ENCODE results near the gene SIRPB1. TPM values are rescaled to one million over a fixed set of nuclear protein-coding genes. Genes with fewer than 3 reads are reported as not detected.
"Not testable (repeated sequence)": the region's sequence is repeated elsewhere in the genome, so short reads cannot be mapped to it uniquely, and the experiment has no call there.

Gene SIRPB1
- total and polyA plus RNA-seq, 10 of the 15 experiments (the other 5 are each of a cell fraction or from before 2014, with no cell fraction given) = 3.4 to 33.8 (median 14.1) TPM

DNA sequence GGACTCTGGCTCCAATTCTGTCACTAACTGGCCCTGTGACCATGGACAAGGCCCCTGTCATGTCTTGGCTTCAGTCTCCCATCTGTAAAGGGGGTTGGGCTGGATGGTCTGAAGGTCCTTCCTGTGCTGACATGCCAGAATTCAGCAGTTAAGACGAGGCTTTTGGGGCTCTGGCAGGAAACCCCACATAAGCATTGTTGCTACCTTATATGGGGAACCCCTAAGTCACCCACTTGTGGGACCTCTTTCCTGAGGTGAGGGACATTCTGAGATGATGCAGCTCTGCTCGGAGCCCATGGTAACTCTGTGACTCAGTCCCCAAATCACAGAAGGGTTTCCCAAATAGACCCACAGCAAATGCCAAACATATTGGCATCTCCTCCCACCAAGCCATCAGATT, 42.5 kb downstream of the SIRPB1 start:
- POLR2A ChIA-PET; H3K4me1 ChIP-seq (ENCODE audit: control insufficient read depth, insufficient read depth, low read length); RAD21 ChIA-PET (ENCODE audit: unreplicated experiment); intact Hi-C loops (cut with micrococcal nuclease; ENCODE audit: unreplicated experiment); H3K4me3 ChIP-seq; ATAC-seq; CTCF ChIA-PET; H3K4me2 ChIP-seq (ENCODE audit: control insufficient read depth, insufficient read depth); H3K79me2 ChIP-seq (ENCODE audit: control insufficient read depth, insufficient read depth, low read length); BruUV-seq (replicated peaks); H2AFZ ChIP-seq (ENCODE audit: control insufficient read depth, low read depth, low read length); H3K9me3 ChIP-seq (replicated peaks; ENCODE audit: control insufficient read depth, insufficient read depth, low read length); H3K36me3 ChIP-seq (ENCODE audit: control insufficient read depth in 2 of 2, insufficient read depth in 2 of 2, low read length in 1 of 2); H3K27ac ChIP-seq (ENCODE audit: control insufficient read depth, insufficient read depth); H3K27me3 ChIP-seq (replicated peaks in 1 of 2; ENCODE audit: control insufficient read depth in 2 of 2, insufficient read depth in 2 of 2, low read length in 1 of 2); H4K20me1 ChIP-seq (ENCODE audit: control insufficient read depth, insufficient read depth); DNase-seq (ENCODE audit: low read depth, low spot score); H3K9ac ChIP-seq (ENCODE audit: control insufficient read depth, insufficient read depth, low read length); FAIRE-seq: not testable (repeated sequence)
- WGBS (ENCODE audit: insufficient coverage, insufficient replicate concordance, low lambda C conversion rate, missing lambda C conversion rate) = 0% methylated on average over 2 of the region's 2 CpGs
- SMC1A ChIA-PET (ENCODE audit: uncharacterized antibody, unreplicated experiment) = interaction anchor here (0.7 kb wide), 1 partner anchor 430 kb away, joined by 3 read pairs; no protein-coding TSS in a partner anchor
- in situ Hi-C loops (cut with MboI) = loop anchor here (5.0 kb wide), 1 partner anchor 40 kb away; no protein-coding TSS in a partner anchor
- peak in 1 of 2 experiments; percentile 74; a peak in 1 of 4 replicates for TF ChIP-seq SRF (IDR thresholded peaks at IDR 0.05; ENCODE audit: low read depth in 2 of 2, low read length in 2 of 2)
- TF ChIP-seq RUNX3 (IDR thresholded peaks at IDR 0.05; ENCODE audit: low read length) = peak; percentile 14; the same call in 1 of the 2 replicates

DNA sequence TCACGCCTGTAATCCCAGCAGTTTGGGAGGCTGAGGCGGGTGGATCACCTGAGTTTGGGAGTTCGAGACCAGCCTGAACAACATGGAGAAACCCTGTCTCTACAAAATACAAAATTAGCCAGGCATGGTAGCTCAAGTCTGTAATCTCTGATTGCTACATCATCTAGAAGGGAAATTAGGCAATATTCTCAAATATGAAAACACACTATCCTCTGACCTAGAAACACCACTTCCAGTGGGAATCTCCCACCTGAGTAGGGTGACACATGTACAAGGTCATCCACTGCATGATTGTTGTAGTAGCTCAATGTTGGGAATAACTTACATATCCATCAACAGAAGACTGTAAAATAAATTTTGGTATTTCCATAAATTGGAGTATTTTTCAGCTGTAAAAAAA, 43.2 kb downstream of the SIRPB1 start:
- 22% methylated on average over 3 of the region's 3 CpGs for WGBS (ENCODE audit: insufficient coverage, insufficient replicate concordance, low lambda C conversion rate, missing lambda C conversion rate)
- no peak for DNase-seq (ENCODE audit: low read depth, low spot score)
- no peak overlapping the region for H3K4me3 ChIP-seq
- ChIA-PET RAD21 (ENCODE audit: unreplicated experiment) (no interaction called here), POLR2A (no interaction called here), CTCF (no interaction called here), SMC1A (ENCODE audit: uncharacterized antibody, unreplicated experiment) (interaction anchor here (0.8 to 0.9 kb wide), 2 partner anchors 40 to 67 kb away, joined by 3 read pairs; no protein-coding TSS in a partner anchor)
- no peaks in the 10 kb centered on the region for H3K4me1 ChIP-seq (ENCODE audit: control insufficient read depth, insufficient read depth, low read length)
- intact Hi-C loops (cut with micrococcal nuclease; ENCODE audit: unreplicated experiment) (no loop called here), in situ Hi-C loops (cut with MboI) (loop anchor here (5.0 kb wide), 1 partner anchor 41 kb away; no protein-coding TSS in a partner anchor)
- no peaks in the 10 kb centered on the region for H3K36me3 ChIP-seq (ENCODE audit: control insufficient read depth in 2 of 2, insufficient read depth in 2 of 2, low read length in 1 of 2)
- H3K27ac ChIP-seq (ENCODE audit: control insufficient read depth, insufficient read depth) = no peak overlapping the region
- H2AFZ ChIP-seq (ENCODE audit: control insufficient read depth, low read depth, low read length) = no peak overlapping the region
- TF ChIP-seq, protein P1, sequence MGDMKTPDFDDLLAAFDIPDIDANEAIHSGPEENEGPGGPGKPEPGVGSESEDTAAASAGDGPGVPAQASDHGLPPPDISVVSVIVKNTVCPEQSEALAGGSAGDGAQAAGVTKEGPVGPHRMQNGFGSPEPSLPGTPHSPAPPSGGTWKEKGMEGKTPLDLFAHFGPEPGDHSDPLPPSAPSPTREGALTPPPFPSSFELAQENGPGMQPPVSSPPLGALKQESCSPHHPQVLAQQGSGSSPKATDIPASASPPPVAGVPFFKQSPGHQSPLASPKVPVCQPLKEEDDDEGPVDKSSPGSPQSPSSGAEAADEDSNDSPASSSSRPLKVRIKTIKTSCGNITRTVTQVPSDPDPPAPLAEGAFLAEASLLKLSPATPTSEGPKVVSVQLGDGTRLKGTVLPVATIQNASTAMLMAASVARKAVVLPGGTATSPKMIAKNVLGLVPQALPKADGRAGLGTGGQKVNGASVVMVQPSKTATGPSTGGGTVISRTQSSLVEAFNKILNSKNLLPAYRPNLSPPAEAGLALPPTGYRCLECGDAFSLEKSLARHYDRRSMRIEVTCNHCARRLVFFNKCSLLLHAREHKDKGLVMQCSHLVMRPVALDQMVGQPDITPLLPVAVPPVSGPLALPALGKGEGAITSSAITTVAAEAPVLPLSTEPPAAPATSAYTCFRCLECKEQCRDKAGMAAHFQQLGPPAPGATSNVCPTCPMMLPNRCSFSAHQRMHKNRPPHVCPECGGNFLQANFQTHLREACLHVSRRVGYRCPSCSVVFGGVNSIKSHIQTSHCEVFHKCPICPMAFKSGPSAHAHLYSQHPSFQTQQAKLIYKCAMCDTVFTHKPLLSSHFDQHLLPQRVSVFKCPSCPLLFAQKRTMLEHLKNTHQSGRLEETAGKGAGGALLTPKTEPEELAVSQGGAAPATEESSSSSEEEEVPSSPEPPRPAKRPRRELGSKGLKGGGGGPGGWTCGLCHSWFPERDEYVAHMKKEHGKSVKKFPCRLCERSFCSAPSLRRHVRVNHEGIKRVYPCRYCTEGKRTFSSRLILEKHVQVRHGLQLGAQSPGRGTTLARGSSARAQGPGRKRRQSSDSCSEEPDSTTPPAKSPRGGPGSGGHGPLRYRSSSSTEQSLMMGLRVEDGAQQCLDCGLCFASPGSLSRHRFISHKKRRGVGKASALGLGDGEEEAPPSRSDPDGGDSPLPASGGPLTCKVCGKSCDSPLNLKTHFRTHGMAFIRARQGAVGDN (IDR thresholded peaks at IDR 0.05) = no peak
- TF ChIP-seq, protein P2, sequence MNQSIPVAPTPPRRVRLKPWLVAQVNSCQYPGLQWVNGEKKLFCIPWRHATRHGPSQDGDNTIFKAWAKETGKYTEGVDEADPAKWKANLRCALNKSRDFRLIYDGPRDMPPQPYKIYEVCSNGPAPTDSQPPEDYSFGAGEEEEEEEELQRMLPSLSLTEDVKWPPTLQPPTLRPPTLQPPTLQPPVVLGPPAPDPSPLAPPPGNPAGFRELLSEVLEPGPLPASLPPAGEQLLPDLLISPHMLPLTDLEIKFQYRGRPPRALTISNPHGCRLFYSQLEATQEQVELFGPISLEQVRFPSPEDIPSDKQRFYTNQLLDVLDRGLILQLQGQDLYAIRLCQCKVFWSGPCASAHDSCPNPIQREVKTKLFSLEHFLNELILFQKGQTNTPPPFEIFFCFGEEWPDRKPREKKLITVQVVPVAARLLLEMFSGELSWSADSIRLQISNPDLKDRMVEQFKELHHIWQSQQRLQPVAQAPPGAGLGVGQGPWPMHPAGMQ (IDR thresholded peaks at IDR 0.05; ENCODE audit: borderline replicate concordance) = no peak
- no peaks in the 10 kb centered on the region for H4K20me1 ChIP-seq (ENCODE audit: control insufficient read depth, insufficient read depth)
- no peaks in the 10 kb centered on the region for H3K79me2 ChIP-seq (ENCODE audit: control insufficient read depth, insufficient read depth, low read length)
- FAIRE-seq = no peak
- no peaks in the 10 kb centered on the region for H3K9me3 ChIP-seq (replicated peaks; ENCODE audit: control insufficient read depth, insufficient read depth, low read length)
- ATAC-seq = no peak
- BruUV-seq (replicated peaks) = no TSS peak
- H3K9ac ChIP-seq (ENCODE audit: control insufficient read depth, insufficient read depth, low read length) = no peak overlapping the region
- H3K4me2 ChIP-seq (ENCODE audit: control insufficient read depth, insufficient read depth) = no peak overlapping the region
- no peaks in the 10 kb centered on the region for H3K27me3 ChIP-seq (replicated peaks in 1 of 2; ENCODE audit: control insufficient read depth in 2 of 2, insufficient read depth in 2 of 2, low read length in 1 of 2)

DNA sequence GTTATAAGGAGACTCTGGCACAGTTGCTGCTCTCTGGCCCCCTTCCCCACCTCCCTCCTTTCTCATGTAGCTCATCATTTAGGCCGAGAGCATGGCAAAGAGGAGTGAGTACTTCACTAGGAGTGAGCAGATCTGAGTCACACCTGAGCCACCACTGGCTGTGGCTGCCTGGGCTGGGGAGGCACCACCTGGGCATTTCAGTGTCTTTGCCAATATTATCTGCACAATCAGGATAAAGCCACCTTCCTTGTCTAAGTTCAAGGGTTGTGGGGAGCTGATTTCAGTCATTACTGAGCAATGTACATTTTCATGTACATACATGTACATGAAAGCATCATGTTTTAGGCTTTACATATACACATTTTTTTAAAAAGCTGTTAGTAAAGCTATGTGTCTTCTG, 43.8 kb downstream of the SIRPB1 start:
- H3K4me3 ChIP-seq; H2AFZ ChIP-seq (ENCODE audit: control insufficient read depth, low read depth, low read length); H3K4me1 ChIP-seq (ENCODE audit: control insufficient read depth, insufficient read depth, low read length); RAD21 ChIA-PET (ENCODE audit: unreplicated experiment); FAIRE-seq; H3K9me3 ChIP-seq (replicated peaks; ENCODE audit: control insufficient read depth, insufficient read depth, low read length); ATAC-seq; CTCF ChIA-PET; H3K27me3 ChIP-seq (replicated peaks in 1 of 2; ENCODE audit: control insufficient read depth in 2 of 2, insufficient read depth in 2 of 2, low read length in 1 of 2); intact Hi-C loops (cut with micrococcal nuclease; ENCODE audit: unreplicated experiment); POLR2A ChIA-PET; H4K20me1 ChIP-seq (ENCODE audit: control insufficient read depth, insufficient read depth); H3K36me3 ChIP-seq (ENCODE audit: control insufficient read depth in 2 of 2, insufficient read depth in 2 of 2, low read length in 1 of 2); H3K79me2 ChIP-seq (ENCODE audit: control insufficient read depth, insufficient read depth, low read length); H3K27ac ChIP-seq (ENCODE audit: control insufficient read depth, insufficient read depth); H3K4me2 ChIP-seq (ENCODE audit: control insufficient read depth, insufficient read depth); DNase-seq (ENCODE audit: low read depth, low spot score); H3K9ac ChIP-seq (ENCODE audit: control insufficient read depth, insufficient read depth, low read length): not testable (repeated sequence)
- TSS peak; percentile 35 for BruUV-seq (replicated peaks)
- WGBS (ENCODE audit: insufficient coverage, insufficient replicate concordance, low lambda C conversion rate, missing lambda C conversion rate) = no CpG with 5 or more reads among the region's 1 CpG
- SMC1A ChIA-PET (ENCODE audit: uncharacterized antibody, unreplicated experiment) = interaction anchor here (0.8 to 0.9 kb wide), 2 partner anchors 41 to 66 kb away, joined by 3 read pairs; no protein-coding TSS in a partner anchor
- in situ Hi-C loops (cut with MboI) = loop anchor here (5.0 kb wide), 1 partner anchor 41 kb away; no protein-coding TSS in a partner anchor
